Activated effector memory CD4-positive, alpha-beta T cell treated with anti-CD3 and anti-CD28 coated beads, Interleukin-2, amount 50 U/mL, for 16 hours (primary cell): ENCODE results near the gene ZNF423.
A peak's percentile ranks its signal among the peaks of the same experiment; 100 is the strongest.

Experiments
- DNase-seq: peaks from one replicate; pipeline ENCODE4 v3.0.0-alpha.2; 2020

ZNF423 gene

GRCh38 chr16:49637511-49637910, 218.4 kb downstream of the ZNF423 start:
- no peak for DNase-seq

- DNase-seq = no peak
Measured at GRCh38 chr16:49636608-49637007, 219.3 kb downstream of the ZNF423 start.

GRCh38 chr16:49635591-49636581, 220.0 kb downstream of the ZNF423 start:
- no peak for DNase-seq

GRCh38 chr16:49635009-49635350, 220.9 kb downstream of the ZNF423 start:
- DNase-seq = no peak

- no peak for DNase-seq
Measured at GRCh38 chr16:49634235-49635008, 221.5 kb downstream of the ZNF423 start.

- DNase-seq = no peak
Measured at GRCh38 chr16:49632795-49633184, 223.1 kb downstream of the ZNF423 start.

- DNase-seq = no peak
Measured at GRCh38 chr16:49632086-49632794, 223.7 kb downstream of the ZNF423 start.

- no peak for DNase-seq
Measured at GRCh38 chr16:49631187-49632041, 224.5 kb downstream of the ZNF423 start.

GRCh38 chr16:49630783-49631182, 225.1 kb downstream of the ZNF423 start:
- no peak for DNase-seq

- DNase-seq = no peak
Measured at GRCh38 chr16:49629851-49630250, 226.1 kb downstream of the ZNF423 start.

GRCh38 chr16:49628148-49628547, 227.8 kb downstream of the ZNF423 start:
- no peak for DNase-seq

GRCh38 chr16:49625311-49626065, 230.4 kb downstream of the ZNF423 start:
- no peak for DNase-seq

- no peak for DNase-seq
Measured at GRCh38 chr16:49623501-49624266, 232.2 kb downstream of the ZNF423 start.

- no peak for DNase-seq
Measured at GRCh38 chr16:49622421-49623402, 233.2 kb downstream of the ZNF423 start.

GRCh38 chr16:49622084-49622390, 233.9 kb downstream of the ZNF423 start:
- no peak for DNase-seq

GRCh38 chr16:49621241-49622083, 234.4 kb downstream of the ZNF423 start:
- DNase-seq = peak; percentile 57

- DNase-seq = peak; percentile 52
Measured at GRCh38 chr16:49620869-49621240, 235.1 kb downstream of the ZNF423 start.

GRCh38 chr16:49620158-49620868, 235.6 kb downstream of the ZNF423 start:
- DNase-seq = peak; percentile 54
